MM.1S (cell line): ENCODE measurements around the gene SLC44A5.

Experiments used
- EZH2phosphoT487 ChIP-seq: fragments of 300-600 bp; sonication (generic); IDR thresholded peaks from 2 replicates; pipeline ENCODE4 v1.6.1; 2018; ENCODE audit warnings: antibody characterized with exemption, low read length
- TF ChIP-seq, protein P1 (sequence below): fragments of 300-600 bp; sonication (generic); IDR thresholded peaks from 2 replicates; pipeline ENCODE4 v1.5.1; 2016; ENCODE audit warnings: antibody characterized with exemption, low read length, mixed read lengths

GRCh38 chr1:75361260-75361659 lies 249.7 kb downstream of the SLC44A5 start:
- TF ChIP-seq, protein P1, sequence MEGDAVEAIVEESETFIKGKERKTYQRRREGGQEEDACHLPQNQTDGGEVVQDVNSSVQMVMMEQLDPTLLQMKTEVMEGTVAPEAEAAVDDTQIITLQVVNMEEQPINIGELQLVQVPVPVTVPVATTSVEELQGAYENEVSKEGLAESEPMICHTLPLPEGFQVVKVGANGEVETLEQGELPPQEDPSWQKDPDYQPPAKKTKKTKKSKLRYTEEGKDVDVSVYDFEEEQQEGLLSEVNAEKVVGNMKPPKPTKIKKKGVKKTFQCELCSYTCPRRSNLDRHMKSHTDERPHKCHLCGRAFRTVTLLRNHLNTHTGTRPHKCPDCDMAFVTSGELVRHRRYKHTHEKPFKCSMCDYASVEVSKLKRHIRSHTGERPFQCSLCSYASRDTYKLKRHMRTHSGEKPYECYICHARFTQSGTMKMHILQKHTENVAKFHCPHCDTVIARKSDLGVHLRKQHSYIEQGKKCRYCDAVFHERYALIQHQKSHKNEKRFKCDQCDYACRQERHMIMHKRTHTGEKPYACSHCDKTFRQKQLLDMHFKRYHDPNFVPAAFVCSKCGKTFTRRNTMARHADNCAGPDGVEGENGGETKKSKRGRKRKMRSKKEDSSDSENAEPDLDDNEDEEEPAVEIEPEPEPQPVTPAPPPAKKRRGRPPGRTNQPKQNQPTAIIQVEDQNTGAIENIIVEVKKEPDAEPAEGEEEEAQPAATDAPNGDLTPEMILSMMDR = no peak
- TF ChIP-seq EZH2phosphoT487 = no peak
